CD4-positive, alpha-beta T cell treated with Interleukin-6 for 4 hours (primary cell): ENCODE data around the gene INSYN1.
"Not testable (repeated sequence)": the region's sequence is repeated elsewhere in the genome, so short reads cannot be mapped to it uniquely, and the experiment has no call there.

ENCODE experiments used
- DNase-seq: peaks from one replicate; pipeline ENCODE4 v3.0.0-alpha.2; 2020; ENCODE audit warnings: mixed read lengths

The INSYN1 gene

DNA sequence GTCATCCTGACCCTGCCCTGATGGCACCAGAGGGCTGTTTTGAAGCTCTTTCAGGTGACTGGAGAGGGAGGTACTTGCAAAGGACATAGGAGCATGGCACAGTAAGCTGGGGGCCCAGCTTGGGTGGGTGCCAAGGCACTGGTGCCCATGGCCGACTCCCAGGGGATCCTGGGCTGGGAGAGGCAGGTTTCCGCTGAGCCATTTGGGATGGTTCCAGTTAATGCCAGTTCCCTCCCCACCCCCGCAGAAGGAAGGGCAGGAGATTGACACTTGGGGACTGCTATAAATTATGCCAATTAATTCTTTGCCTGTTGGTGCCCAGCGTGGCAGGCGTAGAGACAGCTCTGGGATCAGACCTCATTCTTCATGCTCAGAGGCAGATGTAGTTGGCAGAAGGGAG is 42.8 kb downstream of the INSYN1 start:
- no peak for DNase-seq

DNA sequence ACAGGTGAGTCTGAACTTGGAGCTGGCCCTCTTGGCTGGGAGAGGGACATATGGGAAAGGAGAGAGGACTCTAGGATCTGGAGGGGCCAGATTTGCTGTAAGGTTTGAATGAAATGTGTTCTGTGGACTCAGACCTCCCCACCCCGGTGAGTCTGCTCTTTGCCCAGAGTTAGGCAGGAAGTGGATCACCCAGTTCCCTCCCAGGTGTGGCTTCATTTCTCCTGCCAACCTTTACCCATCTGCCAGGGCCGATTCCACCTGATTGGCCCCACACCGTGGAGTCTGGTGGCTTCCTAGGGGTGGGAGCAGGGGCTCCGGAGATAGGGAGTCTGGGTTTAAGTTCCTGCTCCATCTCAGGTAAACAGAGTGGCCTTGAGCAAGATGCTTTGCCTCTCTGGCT is 43.5 kb downstream of the INSYN1 start:
- DNase-seq, result no peak

DNA sequence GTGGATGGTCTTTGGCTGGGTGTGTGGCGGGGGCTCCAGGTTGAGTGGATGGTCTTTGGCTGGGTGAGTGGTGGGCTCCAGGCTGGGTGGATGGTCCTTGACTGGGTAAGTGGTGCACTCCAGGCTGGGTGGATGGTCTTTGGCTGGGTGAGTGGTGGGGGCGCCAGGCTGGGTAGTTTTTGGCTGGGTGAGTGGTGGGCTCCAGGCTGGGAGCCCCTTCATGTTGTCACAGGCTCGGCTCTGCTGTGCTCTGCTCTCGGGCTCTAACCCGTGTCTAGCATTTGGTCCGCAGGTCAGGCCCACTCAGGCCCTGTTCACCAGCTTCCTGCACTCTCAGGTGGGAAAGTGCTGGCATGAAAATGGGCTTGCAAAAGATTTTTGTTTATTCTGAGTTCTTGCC is 43.9 kb downstream of the INSYN1 start:
- DNase-seq, result no peak

GRCh38 chr15:73708691-73709090 is 44.5 kb downstream of the INSYN1 start:
- DNase-seq, result no peak

GRCh38 chr15:73704869-73705645 is 48.1 kb downstream of the INSYN1 start:
- peak; percentile 71 for DNase-seq

- not testable (repeated sequence) for DNase-seq
Measured at GRCh38 chr15:73704142-73704868, 48.8 kb downstream of the INSYN1 start.

DNA sequence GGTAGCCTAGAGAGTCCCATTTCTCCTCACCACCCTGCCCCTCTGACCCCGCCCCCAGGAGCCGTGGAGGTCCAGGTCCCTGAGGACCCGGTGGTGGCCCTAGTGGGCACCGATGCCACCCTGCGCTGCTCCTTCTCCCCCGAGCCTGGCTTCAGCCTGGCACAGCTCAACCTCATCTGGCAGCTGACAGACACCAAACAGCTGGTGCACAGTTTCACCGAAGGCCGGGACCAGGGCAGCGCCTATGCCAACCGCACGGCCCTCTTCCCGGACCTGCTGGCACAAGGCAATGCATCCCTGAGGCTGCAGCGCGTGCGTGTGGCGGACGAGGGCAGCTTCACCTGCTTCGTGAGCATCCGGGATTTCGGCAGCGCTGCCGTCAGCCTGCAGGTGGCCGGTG is 49.5 kb downstream of the INSYN1 start:
- DNase-seq, result not testable (repeated sequence)

- not testable (repeated sequence) for DNase-seq
Measured at GRCh38 chr15:73702311-73703239, 50.6 kb downstream of the INSYN1 start.

DNA sequence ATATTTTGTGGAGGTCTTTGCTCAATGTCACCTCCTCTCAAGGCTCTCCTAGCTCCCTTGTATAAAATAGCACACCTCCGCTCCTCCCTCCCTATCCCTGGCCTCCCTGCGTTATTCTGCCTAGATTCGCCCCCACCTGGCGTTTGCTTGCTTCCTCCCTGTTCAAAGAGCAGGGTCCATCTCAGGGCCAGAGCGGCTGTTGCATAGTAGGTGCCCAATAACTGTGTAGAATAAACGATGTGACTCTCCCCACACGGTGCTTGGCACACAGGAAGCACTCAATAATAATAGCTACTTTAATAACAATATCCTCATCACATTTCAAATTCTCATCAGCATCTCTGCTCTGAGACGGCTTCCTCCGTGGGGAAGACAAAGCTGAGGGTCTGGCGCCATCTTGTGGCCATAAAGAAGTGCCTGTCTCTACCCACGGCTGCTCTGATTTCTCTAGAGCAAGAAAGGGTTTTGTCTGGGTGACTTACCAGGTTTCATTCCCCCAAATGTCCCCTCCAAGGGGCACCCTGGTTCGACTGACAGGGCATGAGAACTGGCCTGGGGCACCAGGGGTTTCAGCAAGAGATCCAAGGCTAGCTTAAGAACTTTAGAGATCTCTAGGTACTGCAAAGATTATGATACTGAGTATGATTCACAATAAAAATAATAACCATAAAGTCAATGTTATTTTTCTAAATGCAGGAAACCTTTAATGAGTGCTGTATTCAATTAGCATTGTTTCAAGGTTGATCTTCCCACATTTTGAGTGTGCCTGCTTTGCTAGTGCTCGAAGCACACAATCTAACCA is 52.9 kb downstream of the INSYN1 start:
- peak; percentile 80 for DNase-seq

GRCh38 chr15:73699249-73700040 is 53.7 kb downstream of the INSYN1 start:
- no peak for DNase-seq

DNA sequence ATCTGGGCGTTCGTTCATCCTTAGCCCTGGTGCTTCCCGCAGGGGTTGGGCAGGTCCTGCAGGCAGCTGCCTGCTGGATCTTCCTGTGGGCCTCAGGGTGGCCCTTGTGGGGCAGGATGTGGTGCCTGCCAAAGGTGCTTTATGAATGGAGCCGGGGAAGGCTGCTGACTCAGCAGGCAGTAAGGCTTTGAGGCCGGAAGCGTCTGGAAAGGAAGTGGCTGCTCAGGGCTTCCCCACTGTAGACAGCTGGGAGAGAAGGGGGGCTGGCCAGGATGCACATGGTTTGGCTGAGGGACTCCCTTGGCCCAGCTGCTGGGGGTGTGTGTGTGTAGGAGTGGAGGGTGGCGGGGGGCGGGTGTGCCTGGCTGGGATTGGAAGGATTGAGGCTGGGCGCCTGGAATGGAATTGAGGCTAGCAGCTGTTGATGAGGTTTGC is 56.1 kb downstream of the INSYN1 start:
- peak; percentile 77 for DNase-seq

DNA sequence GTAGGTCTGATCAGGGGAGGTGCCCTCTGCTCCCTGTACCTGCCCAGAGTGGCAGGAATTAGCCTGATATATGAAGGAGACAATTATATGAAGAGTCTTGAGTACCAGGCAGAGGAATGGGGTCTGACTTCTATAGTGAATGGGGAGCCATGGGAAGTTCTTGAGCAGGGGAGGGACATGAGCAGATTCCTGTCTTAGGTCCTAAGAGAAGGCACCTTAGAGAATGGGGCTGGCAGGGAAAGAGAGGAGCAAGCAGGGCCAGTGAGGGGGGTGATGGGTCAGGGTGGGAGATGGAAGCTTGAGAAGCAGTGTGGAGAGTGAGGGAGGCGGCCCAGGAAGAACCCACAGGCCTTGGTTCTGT is 56.5 kb downstream of the INSYN1 start:
- no peak for DNase-seq

DNA sequence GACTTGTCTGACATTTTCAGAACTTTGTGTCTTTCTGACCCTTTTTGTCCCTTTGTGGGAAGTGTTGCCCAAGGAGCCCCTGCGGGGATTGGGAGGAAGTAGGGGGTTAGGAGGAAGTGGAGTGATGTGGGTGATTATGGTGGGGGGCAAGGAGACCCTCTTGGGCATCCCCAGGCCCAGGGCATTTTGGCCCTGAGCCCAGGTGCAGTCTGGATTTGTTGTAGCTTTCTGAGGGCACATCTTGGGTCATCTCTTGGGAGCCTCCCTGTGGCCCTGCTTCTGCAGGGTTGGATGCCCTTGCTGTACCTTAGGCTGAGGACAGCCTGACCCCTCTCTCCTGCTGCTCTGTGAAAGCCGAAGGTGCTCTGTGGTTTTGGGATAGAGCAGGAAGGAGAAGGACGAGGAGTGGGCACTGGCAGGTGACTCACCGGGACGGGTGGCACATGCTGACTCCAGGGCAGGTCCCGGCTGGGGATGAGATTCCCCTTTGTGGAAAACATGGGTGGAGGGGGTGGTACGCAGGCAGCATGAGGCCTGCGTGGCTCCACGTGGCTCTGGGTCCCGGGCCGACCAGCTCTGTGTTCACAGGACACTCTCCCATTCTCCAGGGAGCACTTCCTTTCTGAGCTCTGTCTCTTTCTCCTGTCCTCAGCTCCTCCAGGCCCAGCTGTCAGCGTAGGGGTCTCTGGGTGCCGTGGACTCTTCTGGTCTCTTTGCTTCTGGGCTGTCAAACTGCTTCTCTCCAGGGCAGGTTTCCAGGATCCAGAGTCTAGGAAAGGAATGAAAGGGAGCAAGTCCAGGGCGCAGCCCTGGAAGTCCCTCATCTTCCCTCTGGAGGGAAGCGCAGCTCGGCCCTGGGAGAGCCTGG is 57.1 kb downstream of the INSYN1 start:
- DNase-seq, result no peak

DNA sequence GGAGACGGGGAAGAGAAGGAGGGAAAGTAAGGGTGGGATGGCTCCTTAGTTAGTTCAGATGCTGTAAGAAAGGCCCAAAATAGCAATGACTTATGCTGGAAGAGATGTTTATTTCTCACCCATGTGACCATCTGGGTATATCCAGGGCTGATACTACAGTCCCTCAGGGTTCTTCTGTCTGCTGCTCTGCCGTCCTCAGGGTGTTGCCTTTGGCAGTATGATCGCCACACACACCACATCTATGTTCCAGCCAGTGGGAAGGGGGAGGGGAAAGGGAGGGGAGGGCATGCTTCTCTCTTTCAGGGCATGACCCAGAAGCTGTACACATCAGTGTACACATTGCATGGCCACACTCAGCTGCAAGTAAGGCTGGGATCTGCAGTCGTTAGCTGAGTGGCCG is 58.7 kb downstream of the INSYN1 start:
- DNase-seq, result no peak

DNA sequence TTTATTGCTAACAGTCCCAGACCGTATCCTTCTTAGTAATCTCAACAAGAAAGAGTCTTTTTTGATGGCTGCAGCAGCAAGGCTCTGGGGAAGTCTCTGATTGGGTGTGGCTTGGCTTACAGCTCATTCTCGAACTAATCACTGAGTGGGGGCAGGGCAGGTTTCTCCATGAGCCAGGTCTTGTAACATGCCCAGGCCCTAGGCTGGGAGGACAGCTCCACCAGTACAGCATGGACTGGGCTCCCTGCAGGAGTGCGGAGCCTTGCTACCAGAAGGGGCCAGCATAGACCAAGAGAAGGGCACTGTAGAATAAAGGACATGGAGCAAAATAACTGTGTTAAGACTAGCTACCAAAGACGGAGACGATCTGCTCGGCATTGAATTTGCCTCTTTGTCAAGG is 61.8 kb downstream of the INSYN1 start:
- DNase-seq, result no peak

DNA sequence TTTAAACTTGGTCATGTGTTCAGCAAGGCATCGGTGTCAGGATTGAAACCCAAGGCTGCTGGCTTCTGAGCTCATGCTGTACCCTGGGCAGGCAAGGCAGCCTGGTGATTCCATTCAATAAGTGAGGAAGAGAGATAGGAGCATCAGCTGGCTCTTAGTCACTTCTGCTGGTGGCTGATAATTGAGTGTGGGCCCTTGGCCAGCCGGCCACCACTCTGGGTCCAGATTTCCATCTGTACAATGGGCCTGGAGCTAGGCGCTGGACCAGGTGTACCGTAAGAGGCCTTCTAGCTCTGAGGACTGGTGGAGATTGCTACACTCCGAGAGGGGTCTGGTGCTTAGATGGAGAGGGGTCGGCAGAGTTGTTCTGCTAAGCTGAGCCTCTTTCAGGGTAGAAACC is 64.7 kb downstream of the INSYN1 start:
- no peak for DNase-seq

DNA sequence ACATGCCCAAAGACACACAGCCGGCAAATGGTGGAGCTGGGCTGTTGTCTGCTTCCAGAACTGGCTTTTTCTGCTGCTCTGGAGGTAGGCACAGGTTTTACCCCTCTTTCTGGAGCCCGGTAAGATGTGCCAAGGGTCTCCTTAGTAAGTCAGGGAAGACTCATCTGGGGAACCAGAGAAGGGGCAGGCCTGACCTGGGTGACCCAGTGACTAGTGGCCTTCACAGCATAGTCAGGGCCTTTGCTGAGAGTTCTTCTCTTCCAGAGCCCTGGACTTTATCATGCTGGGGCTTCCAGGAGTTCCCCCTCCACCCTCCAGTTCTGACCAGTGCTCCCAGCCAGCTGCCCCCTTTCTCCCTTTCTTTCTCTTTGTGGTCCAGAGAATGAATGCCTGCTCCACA is 65.8 kb downstream of the INSYN1 start:
- DNase-seq, result no peak

DNA sequence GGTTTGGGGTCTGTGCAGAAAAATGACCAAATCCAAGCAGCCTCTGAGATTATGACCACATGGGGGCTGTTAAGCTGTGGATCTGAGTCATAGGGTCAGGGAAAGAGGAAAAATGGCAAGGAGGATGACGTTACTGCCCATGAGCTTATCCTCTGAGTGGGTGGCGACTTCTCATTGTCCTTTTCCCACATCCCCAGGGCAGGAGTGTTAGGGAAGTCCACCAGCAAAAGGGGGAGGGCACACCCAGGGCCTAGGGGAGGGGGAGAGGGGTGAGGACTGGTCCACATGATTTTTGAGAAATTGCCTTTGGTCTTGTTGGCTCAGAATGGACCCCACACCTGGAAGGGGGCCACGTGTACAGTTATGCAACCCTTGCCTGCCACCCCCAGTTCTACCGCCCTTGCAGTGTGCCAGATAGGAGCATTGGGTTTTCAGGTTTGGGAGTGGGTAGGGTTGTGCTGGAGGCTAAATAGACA is 66.3 kb downstream of the INSYN1 start:
- DNase-seq, result no peak

- DNase-seq, result no peak
Measured at GRCh38 chr15:73685981-73686380, 67.2 kb downstream of the INSYN1 start.
